Naive thymus-derived CD4-positive, alpha-beta T cell (primary cell): ENCODE data around the gene RAB40C. TPM values are rescaled to one million over a fixed set of nuclear protein-coding genes. Genes with fewer than 3 reads are reported as not detected.

Experiments
- ATAC-seq: fragments of 150-1000 bp; cut with Tn5 transposase; 2 replicates; pipeline ENCODE4 v1.10.0; 2021; ENCODE audit warnings: mild to moderate bottlenecking, moderate library complexity
- CTCF ChIA-PET: fragments of 350-600 bp; sonication (Branson Sonifier 250); formaldehyde crosslinking; loops from one replicate; lab custom pipeline; 2021; ENCODE audit warnings: antibody characterized with exemption; lab: Charles Lee
- POLR2A ChIA-PET: fragments of 350-600 bp; sonication (Branson Sonifier 250); formaldehyde crosslinking; loops from one replicate; lab custom pipeline; 2021; ENCODE audit warnings: antibody characterized with exemption, inconsistent platforms; lab: Charles Lee
- DNase-seq, 9 donors: peaks; one replicate each; pipeline versions ENCODE4 v3.0.0 to v3.0.0-alpha.2; 2020 to 2022; ENCODE audit warnings: mixed read lengths in 1 of 9
- H3K27ac ChIP-seq: one replicate; pipeline ENCODE4 v1.7.0; 2013; ENCODE audit warnings: mild to moderate bottlenecking, low read depth, low read length, moderate library complexity
- H3K27me3 ChIP-seq, 2 donors: one replicate each; pipeline ENCODE4 v1.7.0; 2013; ENCODE audit warnings: low read length in 2 of 2, mild to moderate bottlenecking in 2 of 2, moderate library complexity in 2 of 2; ENCODE audit not compliant: control insufficient read depth in 2 of 2, insufficient read depth in 2 of 2
- H3K36me3 ChIP-seq, 3 experiments: 1 replicate in 2 of 3; 2 replicates in 1 of 3; pipeline ENCODE4 v1.7.0; 2013; ENCODE audit warnings: low read length in 3 of 3, mild to moderate bottlenecking in 3 of 3, moderate library complexity in 1 of 3; ENCODE audit not compliant: insufficient read depth in 3 of 3, control insufficient read depth in 2 of 3
- H3K4me1 ChIP-seq, 2 donors: one replicate each; pipeline ENCODE4 v1.7.0; 2013; ENCODE audit warnings: low read length in 2 of 2, mild to moderate bottlenecking in 2 of 2, moderate library complexity in 1 of 2; ENCODE audit not compliant: control insufficient read depth in 2 of 2, insufficient read depth in 2 of 2
- H3K4me3 ChIP-seq: 2 replicates; pipeline ENCODE4 v1.7.0; 2013; ENCODE audit warnings: mild to moderate bottlenecking, low read length
- H3K9me3 ChIP-seq, 3 experiments: 1 replicate in 2 of 3; 2 replicates in 1 of 3; pipeline ENCODE4 v1.7.0; 2013; ENCODE audit warnings: low read length in 3 of 3; ENCODE audit not compliant: control insufficient read depth in 2 of 3
- H3K27ac Mint-ChIP-seq, 9 donors: one replicate each; pipeline ENCODE4 v1.8.0; 2020 to 2022; ENCODE audit warnings: mixed read lengths in 9 of 9, mild to moderate bottlenecking in 8 of 9, moderate library complexity in 5 of 9, inconsistent platforms in 2 of 9
- H3K27me3 Mint-ChIP-seq, 5 donors: one replicate each; pipeline ENCODE4 v1.8.0; 2021 to 2022; ENCODE audit warnings: mixed read lengths in 5 of 5, mild to moderate bottlenecking in 1 of 5
- H3K36me3 Mint-ChIP-seq, 5 donors: one replicate each; pipeline ENCODE4 v1.8.0; 2020 to 2022; ENCODE audit warnings: mixed read lengths in 5 of 5, mild to moderate bottlenecking in 3 of 5, inconsistent platforms in 1 of 5
- H3K4me1 Mint-ChIP-seq, 7 donors: one replicate each; pipeline ENCODE4 v1.8.0; 2020 to 2022; ENCODE audit warnings: mixed read lengths in 7 of 7, mild to moderate bottlenecking in 3 of 7, inconsistent platforms in 1 of 7
- H3K4me3 Mint-ChIP-seq, 10 donors: one replicate each; pipeline ENCODE4 v1.8.0; 2020 to 2022; ENCODE audit warnings: mild to moderate bottlenecking in 10 of 10, mixed read lengths in 10 of 10, moderate library complexity in 6 of 10, inconsistent platforms in 2 of 10
- H3K9me3 Mint-ChIP-seq, 11 donors: one replicate each; pipeline ENCODE4 v1.8.0; 2020 to 2022; ENCODE audit warnings: mixed read lengths in 11 of 11, mild to moderate bottlenecking in 4 of 11, inconsistent platforms in 1 of 11, moderate library complexity in 1 of 11
- intact Hi-C, 2 donors: fragments of 100-400 bp; cut with micrococcal nuclease; formaldehyde crosslinking; loops; one replicate each; pipeline ENCODE4 v1.15.1; 2023
- polyA plus RNA-seq, 2 donors: library from polyadenylated mRNA; unstranded; fragments of 300-500 nt; fragmentation: Illumina TruSeq; gene quantifications; one replicate each; pipeline ENCODE4 v1.2.3, GENCODE V29; 2021
- total RNA-seq, 6 experiments: library from RNA in 5 of 6; stranded (reverse) in 5 of 6; gene quantifications; 1 replicate in 5 of 6; 2 replicates in 1 of 6; pipeline ENCODE4 v1.2.3 and lab custom pipeline; 2021 to 2026

Gene RAB40C
- total and polyA plus RNA-seq, 7 experiments from 2014 or later, result 7.9 to 23.2 (median 17.5) TPM

DNA sequence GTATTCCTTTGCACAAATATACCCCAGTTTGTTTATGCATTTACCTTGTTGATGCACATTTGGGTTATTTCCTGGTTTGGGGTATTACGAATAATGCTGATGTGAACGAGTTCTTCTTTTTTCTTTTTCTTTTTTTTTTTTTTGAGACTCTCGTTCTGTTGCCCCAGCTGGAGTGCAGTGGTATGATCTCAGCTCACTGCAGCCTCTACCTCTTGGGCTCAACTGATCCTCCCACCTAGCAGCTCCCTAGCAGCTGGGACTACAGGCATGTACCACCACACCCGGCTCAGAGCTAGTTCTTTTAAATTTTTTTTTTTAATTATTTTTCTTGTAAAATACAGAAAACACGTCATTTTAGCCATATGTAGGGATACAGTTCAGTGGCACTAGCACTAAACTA lies 14.1 kb downstream of the RAB40C start:
- no peaks in the 10 kb centered on the region for H3K36me3 ChIP-seq
- H3K4me1 Mint-ChIP-seq, result peaks cover 3 to 24% (median 17%) of the 10 kb centered on the region in 7 donors
- peaks cover 0 to 4% (median 0%) of the 10 kb centered on the region in 3 experiments for H3K9me3 ChIP-seq
- no peaks in the 10 kb centered on the region for H3K27me3 ChIP-seq
- peaks cover 0 to 10% (median 0%) of the 10 kb centered on the region in 5 donors for H3K36me3 Mint-ChIP-seq
- no peak overlapping the region for H3K4me3 ChIP-seq
- ChIA-PET POLR2A (no interaction called here), CTCF (no interaction called here)
- H3K27me3 Mint-ChIP-seq, result no peaks in the 10 kb centered on the region
- no peaks in the 10 kb centered on the region for H3K4me1 ChIP-seq
- no peak overlapping the region for H3K4me3 Mint-ChIP-seq
- no peak for ATAC-seq
- no peak overlapping the region for H3K27ac ChIP-seq
- intact Hi-C loops, result no loop called here
- H3K27ac Mint-ChIP-seq, result no peak overlapping the region
- no peak for DNase-seq
- H3K9me3 Mint-ChIP-seq, result no peaks in the 10 kb centered on the region

DNA sequence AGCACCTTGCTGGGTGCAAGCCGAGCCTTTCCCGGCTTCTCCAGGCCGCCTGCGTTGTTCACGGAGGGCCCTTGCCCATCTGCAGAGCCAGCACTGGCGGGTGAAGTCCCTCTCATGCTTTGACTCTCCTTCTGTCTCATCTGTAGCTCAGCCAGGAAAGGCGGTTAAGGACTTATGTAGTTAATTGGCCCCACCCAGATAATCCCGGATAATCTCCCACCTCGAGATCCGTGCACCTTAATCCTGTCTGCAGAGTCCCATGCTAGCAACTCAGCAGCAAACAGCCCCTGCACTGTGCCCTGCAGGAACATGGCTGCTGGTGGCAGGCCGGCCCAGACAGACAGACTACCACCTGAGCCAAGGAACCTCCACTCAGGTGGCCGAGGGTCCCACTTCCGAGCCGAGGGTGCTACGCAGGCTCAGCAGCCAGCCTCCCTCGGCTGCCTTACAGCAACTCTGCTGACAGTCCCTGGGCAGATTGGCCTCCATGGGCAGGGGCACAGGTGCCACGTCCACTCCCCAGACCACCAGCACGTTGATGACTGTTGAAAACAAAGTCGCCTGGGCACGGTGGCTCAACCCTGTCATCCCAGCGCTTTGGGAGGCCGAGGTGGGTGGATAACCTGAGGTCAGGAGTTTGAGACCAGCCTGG lies 16.9 kb downstream of the RAB40C start:
- ATAC-seq, result no peak
- H3K36me3 Mint-ChIP-seq, result peaks cover 0 to 5% (median 0%) of the 10 kb centered on the region in 5 donors

DNA sequence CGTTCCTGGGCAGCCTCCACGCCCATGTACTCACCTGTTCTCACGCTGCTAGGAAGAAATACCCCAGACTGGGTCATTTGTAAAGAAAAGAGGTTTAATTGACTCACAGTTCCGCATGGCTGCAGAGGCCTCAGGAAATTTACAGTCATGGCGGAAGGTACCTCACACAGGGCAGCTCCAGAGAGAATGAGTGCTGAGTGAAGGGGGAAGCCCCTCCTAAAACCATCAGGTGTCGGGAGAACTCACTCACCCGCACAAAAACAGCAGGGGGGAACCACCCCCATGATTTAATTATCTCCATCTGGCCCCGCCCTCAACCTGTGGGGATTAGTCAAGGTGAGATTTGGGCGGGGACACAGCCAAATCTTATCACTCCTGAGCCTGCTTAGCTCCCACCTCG lies 18.2 kb downstream of the RAB40C start:
- no peaks in the 10 kb centered on the region for H3K36me3 ChIP-seq
- ATAC-seq, result no peak

More for the DNA sequence above, 16.9 kb downstream of the RAB40C start:
- Histone ChIP-seq H3K27ac (no peak overlapping the region), H3K36me3 (no peaks in the 10 kb centered on the region), H3K9me3 (peaks cover 0 to 4% (median 0%) of the 10 kb centered on the region in 3 experiments), H3K4me1 (no peaks in the 10 kb centered on the region), H3K4me3 (no peak overlapping the region), H3K27me3 (no peaks in the 10 kb centered on the region)
- Mint-ChIP-seq H3K9me3 (no peaks in the 10 kb centered on the region), H3K27ac (no peak overlapping the region), H3K4me3 (no peak overlapping the region), H3K27me3 (no peaks in the 10 kb centered on the region), H3K4me1 (peaks cover 6 to 26% (median 17%) of the 10 kb centered on the region in 7 donors)
- intact Hi-C loops, result no loop called here
- DNase-seq, result no peak
- ChIA-PET CTCF (no interaction called here), POLR2A (no interaction called here)

DNA sequence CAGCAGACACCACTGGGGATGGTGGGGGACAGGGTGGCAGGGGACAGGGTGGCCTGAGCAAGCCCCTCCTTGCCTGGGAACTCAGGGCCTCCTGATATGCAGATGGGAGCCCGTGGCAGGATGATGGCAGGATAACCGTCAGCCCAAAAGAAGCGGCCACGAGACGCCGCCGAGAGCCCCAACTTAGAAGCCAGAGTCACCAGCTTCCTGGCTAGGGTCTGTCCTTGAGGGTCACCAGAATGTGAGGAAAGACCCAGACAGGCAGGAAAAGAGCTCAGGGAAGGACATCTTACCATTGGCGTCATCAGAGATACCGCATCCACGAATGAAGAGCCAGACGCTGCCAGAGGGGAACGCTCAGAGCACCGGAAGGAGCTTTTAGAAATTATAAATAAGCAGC lies 19.4 kb downstream of the RAB40C start:
- Histone ChIP-seq H3K27ac (no peak overlapping the region), H3K36me3 (no peaks in the 10 kb centered on the region), H3K4me1 (no peaks in the 10 kb centered on the region), H3K27me3 (no peaks in the 10 kb centered on the region), H3K4me3 (no peak overlapping the region), H3K9me3 (peaks cover 0 to 4% (median 0%) of the 10 kb centered on the region in 3 experiments)
- peaks cover 3 to 17% (median 6%) of the 10 kb centered on the region in 7 donors for H3K4me1 Mint-ChIP-seq
- no peak overlapping the region for H3K4me3 Mint-ChIP-seq
- DNase-seq, result no peak
- H3K36me3 Mint-ChIP-seq, result peaks cover 0 to 14% (median 0%) of the 10 kb centered on the region in 5 donors
- POLR2A ChIA-PET, result no interaction called here
- no peak for ATAC-seq
- no peaks in the 10 kb centered on the region for H3K27me3 Mint-ChIP-seq
- CTCF ChIA-PET, result interaction anchor here (1.3 kb wide), 1 partner anchor 9 kb away, joined by 3 read pairs; no protein-coding TSS in a partner anchor
- intact Hi-C loops, result no loop called here
- H3K27ac Mint-ChIP-seq, result peak overlapping the region in 1 of 9 donors; percentile 57
- H3K9me3 Mint-ChIP-seq, result no peaks in the 10 kb centered on the region

More for the DNA sequence above, 18.2 kb downstream of the RAB40C start:
- Mint-ChIP-seq H3K4me3 (no peak overlapping the region), H3K9me3 (no peaks in the 10 kb centered on the region), H3K27ac (no peak overlapping the region), H3K27me3 (no peaks in the 10 kb centered on the region), H3K36me3 (peaks cover 0 to 5% (median 0%) of the 10 kb centered on the region in 5 donors), H3K4me1 (peaks cover 6 to 21% (median 14%) of the 10 kb centered on the region in 7 donors)
- ChIA-PET CTCF (no interaction called here), POLR2A (no interaction called here)
- Histone ChIP-seq H3K27ac (no peak overlapping the region), H3K27me3 (no peaks in the 10 kb centered on the region), H3K4me3 (no peak overlapping the region), H3K9me3 (peaks cover 0 to 4% (median 0%) of the 10 kb centered on the region in 3 experiments), H3K4me1 (no peaks in the 10 kb centered on the region)
- DNase-seq, result no peak
- intact Hi-C loops, result no loop called here

DNA sequence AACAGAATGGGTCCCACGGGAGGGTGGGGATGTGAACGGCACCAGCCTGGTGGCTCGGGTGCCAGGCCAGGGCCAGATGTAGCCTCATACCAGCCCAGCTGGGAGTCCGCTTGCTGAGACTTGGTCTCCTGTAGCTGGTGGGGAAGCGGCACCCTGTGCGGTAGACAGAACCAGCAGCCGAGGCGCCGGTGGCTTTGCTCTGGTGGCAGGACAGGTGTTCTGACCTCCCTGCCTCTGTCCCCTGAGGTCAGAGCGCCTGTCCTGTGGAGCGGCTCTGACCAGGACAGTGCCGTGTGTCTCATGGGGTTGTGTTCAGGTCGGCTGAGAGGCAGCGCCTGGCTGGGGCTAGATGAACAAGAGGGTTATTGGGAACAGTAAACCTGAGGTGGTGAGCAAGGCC lies 20.1 kb downstream of the RAB40C start:
- Mint-ChIP-seq H3K27ac (no peak overlapping the region), H3K27me3 (no peaks in the 10 kb centered on the region), H3K4me1 (peaks cover 3 to 21% (median 8%) of the 10 kb centered on the region in 7 donors), H3K36me3 (peaks cover 0 to 19% (median 5%) of the 10 kb centered on the region in 5 donors), H3K4me3 (peak overlapping the region in 1 of 10 donors; percentile 17), H3K9me3 (peaks cover 0 to 1% (median 0%) of the 10 kb centered on the region in 11 donors)
- ATAC-seq (no peak), DNase-seq (no peak)
- Histone ChIP-seq H3K4me1 (no peaks in the 10 kb centered on the region), H3K27ac (no peak overlapping the region), H3K9me3 (peaks cover 0 to 3% (median 0%) of the 10 kb centered on the region in 3 experiments), H3K27me3 (no peaks in the 10 kb centered on the region), H3K36me3 (peaks cover 0 to 5% (median 0%) of the 10 kb centered on the region in 3 experiments), H3K4me3 (no peak overlapping the region)
- CTCF ChIA-PET, result interaction anchor here (1.3 kb wide), 1 partner anchor 10 kb away, joined by 3 read pairs; no protein-coding TSS in a partner anchor
- intact Hi-C loops, result no loop called here
- POLR2A ChIA-PET, result no interaction called here

DNA sequence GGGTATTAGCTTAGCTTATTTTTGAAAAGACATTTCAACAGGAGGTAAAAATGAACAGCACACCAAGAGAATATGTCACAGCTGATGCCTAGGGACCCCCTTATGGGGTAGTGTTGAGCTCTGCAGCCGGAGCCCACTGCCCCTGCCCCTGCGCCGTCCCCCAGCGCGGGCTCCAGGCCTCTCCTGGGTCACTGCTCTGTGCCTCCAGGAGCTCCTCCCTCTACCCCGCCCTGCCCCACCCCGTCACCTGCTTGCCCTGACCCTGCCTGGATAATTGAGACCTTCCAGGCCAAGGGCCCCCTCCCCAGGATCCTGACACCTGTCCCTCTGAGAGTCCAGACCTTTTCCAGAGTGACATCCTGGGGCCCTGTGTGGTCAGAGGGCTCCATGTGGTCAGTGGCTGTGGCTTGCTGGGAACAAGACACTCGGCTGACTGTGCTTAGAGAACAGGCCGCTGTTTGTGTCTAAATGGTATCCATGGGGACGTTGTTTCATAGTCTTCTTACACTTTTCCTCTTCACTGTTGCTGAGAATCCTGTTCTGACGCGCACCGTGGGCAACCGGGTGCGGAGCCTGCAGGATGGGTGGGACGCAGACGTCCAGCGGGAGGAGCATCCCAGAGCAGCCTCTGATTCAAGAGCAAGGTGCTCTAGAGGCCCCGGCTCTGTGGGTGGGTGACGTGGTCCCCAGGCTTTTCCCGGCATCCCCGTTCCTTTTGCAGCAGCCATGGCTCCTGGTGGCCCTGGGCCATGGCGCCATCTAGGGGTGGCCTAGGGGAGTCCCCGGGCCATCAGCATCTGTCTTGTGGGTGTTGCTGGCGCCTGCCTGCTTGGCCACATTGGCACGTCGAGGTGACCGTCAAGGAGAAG lies 20.9 kb downstream of the RAB40C start:
- Mint-ChIP-seq H3K27ac (peak overlapping the region in 2 of 9 donors; percentile 8 to 79), H3K36me3 (peaks cover 0 to 13% (median 5%) of the 10 kb centered on the region in 5 donors), H3K4me1 (peaks cover 3 to 21% (median 4%) of the 10 kb centered on the region in 7 donors), H3K9me3 (peaks cover 0 to 1% (median 0%) of the 10 kb centered on the region in 11 donors), H3K4me3 (no peak overlapping the region), H3K27me3 (no peaks in the 10 kb centered on the region)
- Histone ChIP-seq H3K27ac (no peak overlapping the region), H3K9me3 (no peaks in the 10 kb centered on the region), H3K27me3 (no peaks in the 10 kb centered on the region), H3K36me3 (peaks cover 0 to 5% (median 0%) of the 10 kb centered on the region in 3 experiments), H3K4me3 (no peak overlapping the region), H3K4me1 (no peaks in the 10 kb centered on the region)
- ChIA-PET POLR2A (no interaction called here), CTCF (interaction anchor here (1.3 kb wide), 1 partner anchor 11 kb away, joined by 3 read pairs; no protein-coding TSS in a partner anchor)
- ATAC-seq, result peak; percentile 87
- DNase-seq, result peak; percentile 35 to 58 (median 49)
- intact Hi-C loops, result loop anchor here in 1 of 2 donors (1.0 kb wide), 1 partner anchor 20 kb away; the partner anchor contains the start of gene RAB40C
